Erythroblast (primary cell): Measurements from ENCODE around the gene TMEM139.
"Not testable (repeated sequence)": the region's sequence is repeated elsewhere in the genome, so short reads cannot be mapped to it uniquely, and the experiment has no call there.

Experiments
- GATA1 ChIP-seq: IDR thresholded peaks from 2 replicates; pipeline ENCODE4 v1.6.1; 2011; ENCODE audit warnings: low read depth, mild to moderate bottlenecking, control low read depth, low read length, moderate library complexity
- POLR2A ChIP-seq: IDR thresholded peaks from 2 replicates; pipeline ENCODE4 v1.6.1; 2011; ENCODE audit warnings: mild to moderate bottlenecking, low read length

DNA sequence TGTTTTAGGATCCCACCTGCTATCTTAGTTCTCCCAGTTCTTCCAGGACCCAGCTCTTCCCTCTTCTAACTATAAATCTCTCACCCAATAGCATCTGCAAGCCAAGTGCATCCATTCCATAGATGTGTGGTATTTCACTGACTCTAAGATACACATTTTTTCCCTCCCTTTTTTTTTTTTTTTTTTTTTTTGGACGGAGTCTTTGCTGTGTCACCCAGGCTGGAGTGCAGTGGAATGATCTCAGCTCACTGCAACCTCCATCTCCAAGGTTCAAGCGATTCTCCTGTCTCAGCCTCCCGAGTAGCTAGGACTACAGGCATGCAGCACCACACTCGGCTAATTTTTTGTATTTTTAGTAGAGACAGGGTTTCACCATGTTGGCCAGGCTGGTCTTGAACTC is 5.1 kb downstream of the TMEM139 start:
- TF ChIP-seq POLR2A, GATA1: not testable (repeated sequence)
